ENCODE results near the gene NUS1. TPM values are rescaled to one million over a fixed set of nuclear protein-coding genes. Genes with fewer than 3 reads are reported as not detected.
"Not testable (repeated sequence)": the region's sequence is repeated elsewhere in the genome, so short reads cannot be mapped to it uniquely, and the experiment has no call there.

Gene NUS1
- total RNA-seq, 1 donor from 2014 or later: 29.9 TPM

DNA sequence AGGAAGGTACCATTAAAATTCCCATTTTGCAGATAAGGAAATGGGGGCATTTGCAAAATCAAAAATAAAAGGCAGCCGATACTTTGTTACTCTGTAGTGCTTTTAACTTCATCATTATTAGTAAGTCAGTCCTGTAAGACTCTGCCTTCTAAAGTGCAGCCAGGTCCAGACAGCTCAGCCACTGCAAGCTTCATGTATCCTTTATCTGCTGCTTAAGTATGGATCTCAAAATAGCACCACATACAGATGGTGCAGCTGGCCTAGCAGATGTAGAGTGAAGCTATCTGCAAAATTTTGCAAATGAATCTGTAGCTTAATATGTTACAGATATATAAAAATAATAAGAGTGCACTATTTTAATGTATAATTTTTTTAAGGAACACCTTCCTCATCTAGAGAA is 53.4 kb downstream of the NUS1 start:
- Mint-ChIP-seq H3K4me3 (ENCODE audit: unreplicated experiment) (no peak overlapping the region), H3K36me3 (ENCODE audit: low read depth, unreplicated experiment) (no peaks in the 10 kb centered on the region), H3K4me1 (ENCODE audit: unreplicated experiment) (no peaks in the 10 kb centered on the region), H3K27me3 (ENCODE audit: unreplicated experiment) (peaks cover 4% of the 10 kb centered on the region), H3K27ac (ENCODE audit: unreplicated experiment) (no peak overlapping the region), H3K9me3 (ENCODE audit: unreplicated experiment) (no peaks in the 10 kb centered on the region)
- TF ChIP-seq, protein P1, sequence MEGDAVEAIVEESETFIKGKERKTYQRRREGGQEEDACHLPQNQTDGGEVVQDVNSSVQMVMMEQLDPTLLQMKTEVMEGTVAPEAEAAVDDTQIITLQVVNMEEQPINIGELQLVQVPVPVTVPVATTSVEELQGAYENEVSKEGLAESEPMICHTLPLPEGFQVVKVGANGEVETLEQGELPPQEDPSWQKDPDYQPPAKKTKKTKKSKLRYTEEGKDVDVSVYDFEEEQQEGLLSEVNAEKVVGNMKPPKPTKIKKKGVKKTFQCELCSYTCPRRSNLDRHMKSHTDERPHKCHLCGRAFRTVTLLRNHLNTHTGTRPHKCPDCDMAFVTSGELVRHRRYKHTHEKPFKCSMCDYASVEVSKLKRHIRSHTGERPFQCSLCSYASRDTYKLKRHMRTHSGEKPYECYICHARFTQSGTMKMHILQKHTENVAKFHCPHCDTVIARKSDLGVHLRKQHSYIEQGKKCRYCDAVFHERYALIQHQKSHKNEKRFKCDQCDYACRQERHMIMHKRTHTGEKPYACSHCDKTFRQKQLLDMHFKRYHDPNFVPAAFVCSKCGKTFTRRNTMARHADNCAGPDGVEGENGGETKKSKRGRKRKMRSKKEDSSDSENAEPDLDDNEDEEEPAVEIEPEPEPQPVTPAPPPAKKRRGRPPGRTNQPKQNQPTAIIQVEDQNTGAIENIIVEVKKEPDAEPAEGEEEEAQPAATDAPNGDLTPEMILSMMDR (IDR thresholded peaks at IDR 0.05; ENCODE audit: unreplicated experiment): no peak
- no peak for DNase-seq (ENCODE audit: low spot score)

DNA sequence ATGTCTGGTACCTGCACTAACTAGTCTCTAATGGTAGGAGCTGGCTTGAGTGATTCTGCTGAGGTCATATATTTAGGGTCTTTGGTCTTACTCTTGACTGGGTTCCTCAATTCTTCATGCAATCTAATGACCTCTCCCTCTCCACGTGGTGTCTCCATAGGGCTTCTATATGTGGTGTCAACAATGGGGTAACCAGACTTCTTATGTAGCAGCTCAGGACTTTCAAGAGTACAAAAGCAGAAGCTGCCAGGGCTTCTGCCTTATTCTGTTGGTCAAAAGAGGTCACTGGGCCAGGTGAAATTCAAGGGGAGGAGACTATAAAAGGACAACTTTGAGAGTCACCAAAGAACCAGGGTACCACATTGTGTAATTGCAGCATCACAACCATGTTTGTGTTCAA is 54.3 kb downstream of the NUS1 start:
- Mint-ChIP-seq H3K27me3 (ENCODE audit: unreplicated experiment) (peaks cover 4% of the 10 kb centered on the region), H3K9me3 (ENCODE audit: unreplicated experiment) (no peaks in the 10 kb centered on the region), H3K27ac (ENCODE audit: unreplicated experiment) (no peak overlapping the region), H3K36me3 (ENCODE audit: low read depth, unreplicated experiment) (no peaks in the 10 kb centered on the region), H3K4me3 (ENCODE audit: unreplicated experiment) (no peak overlapping the region), H3K4me1 (ENCODE audit: unreplicated experiment) (no peaks in the 10 kb centered on the region)
- no peak for DNase-seq (ENCODE audit: low spot score)
- TF ChIP-seq, protein P1 (IDR thresholded peaks at IDR 0.05; ENCODE audit: unreplicated experiment): no peak

DNA sequence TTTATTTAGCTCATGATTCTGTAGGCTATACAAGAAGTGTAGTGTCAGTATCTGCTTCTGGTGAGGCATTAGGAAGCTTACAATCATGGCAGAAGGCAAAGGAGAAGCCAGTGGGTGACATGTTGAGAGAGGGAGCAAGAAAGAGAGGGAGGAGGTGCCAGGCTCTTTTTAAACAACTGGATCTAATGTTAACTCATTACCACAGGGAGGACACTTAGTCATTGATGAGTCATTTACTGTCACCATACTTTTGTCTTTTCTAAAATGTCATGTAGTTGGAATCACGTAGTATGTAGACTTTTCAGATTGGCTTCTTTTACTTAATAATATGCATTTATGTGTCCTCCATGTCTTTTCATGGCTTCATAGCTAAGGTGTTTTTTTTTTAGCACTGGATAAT is 58.1 kb downstream of the NUS1 start:
- Mint-ChIP-seq H3K27me3 (ENCODE audit: unreplicated experiment) (peaks cover 2% of the 10 kb centered on the region), H3K36me3 (ENCODE audit: low read depth, unreplicated experiment) (no peaks in the 10 kb centered on the region), H3K27ac (ENCODE audit: unreplicated experiment) (no peak overlapping the region), H3K4me1 (ENCODE audit: unreplicated experiment) (no peaks in the 10 kb centered on the region), H3K9me3 (ENCODE audit: unreplicated experiment) (no peaks in the 10 kb centered on the region), H3K4me3 (ENCODE audit: unreplicated experiment) (no peak overlapping the region)
- TF ChIP-seq, protein P1 (IDR thresholded peaks at IDR 0.05; ENCODE audit: unreplicated experiment): no peak
- no peak for DNase-seq (ENCODE audit: low spot score)

DNA sequence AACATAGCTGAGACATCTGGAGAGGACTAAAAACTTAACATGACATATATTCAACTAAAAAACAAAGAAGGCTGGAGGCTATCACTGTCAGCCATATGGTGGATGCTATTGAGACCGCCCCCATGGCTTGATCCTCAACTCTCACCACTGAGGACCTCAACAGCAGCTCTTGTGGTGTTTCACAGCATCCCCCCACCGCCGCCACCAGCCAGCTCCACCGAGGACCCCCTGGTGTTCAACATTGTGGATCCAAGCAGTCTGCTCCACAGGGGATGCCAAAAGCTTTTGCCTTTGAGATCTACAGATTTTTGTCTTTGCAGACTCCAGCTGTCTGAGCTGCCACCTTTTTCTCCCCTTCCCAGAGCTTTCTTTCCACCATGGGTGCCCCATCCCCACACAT is 64.6 kb downstream of the NUS1 start:
- no peaks in the 10 kb centered on the region for H3K4me1 Mint-ChIP-seq (ENCODE audit: unreplicated experiment)
- no peak overlapping the region for H3K27ac Mint-ChIP-seq (ENCODE audit: unreplicated experiment)
- H3K27me3 Mint-ChIP-seq (ENCODE audit: unreplicated experiment): no peaks in the 10 kb centered on the region
- no peaks in the 10 kb centered on the region for H3K9me3 Mint-ChIP-seq (ENCODE audit: unreplicated experiment)
- TF ChIP-seq, protein P1 (IDR thresholded peaks at IDR 0.05; ENCODE audit: unreplicated experiment): no peak
- H3K4me3 Mint-ChIP-seq (ENCODE audit: unreplicated experiment): no peak overlapping the region
- DNase-seq (ENCODE audit: low spot score): no peak
- no peaks in the 10 kb centered on the region for H3K36me3 Mint-ChIP-seq (ENCODE audit: low read depth, unreplicated experiment)

DNA sequence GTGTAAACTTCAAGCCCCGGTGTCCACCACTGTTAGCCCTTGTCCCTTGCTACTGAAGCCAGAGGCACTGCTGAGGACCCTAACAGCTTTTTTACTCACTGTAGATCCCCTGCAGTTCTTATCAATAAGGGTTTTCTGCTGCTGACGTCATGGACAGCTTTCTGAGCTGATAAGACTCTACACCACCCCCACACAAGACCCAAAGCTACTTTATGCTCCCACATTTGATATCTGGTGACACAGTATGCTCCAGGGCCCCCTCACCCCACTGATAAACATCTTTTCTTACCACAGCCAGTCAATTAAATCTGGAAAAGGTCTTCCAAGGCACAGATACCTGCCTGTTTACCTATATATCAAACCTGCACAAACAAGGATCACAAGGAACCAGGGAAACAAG is 65.3 kb downstream of the NUS1 start:
- Mint-ChIP-seq H3K27ac (ENCODE audit: unreplicated experiment) (no peak overlapping the region), H3K9me3 (ENCODE audit: unreplicated experiment) (no peaks in the 10 kb centered on the region), H3K4me1 (ENCODE audit: unreplicated experiment) (no peaks in the 10 kb centered on the region), H3K36me3 (ENCODE audit: low read depth, unreplicated experiment) (no peaks in the 10 kb centered on the region), H3K4me3 (ENCODE audit: unreplicated experiment) (no peak overlapping the region), H3K27me3 (ENCODE audit: unreplicated experiment) (no peaks in the 10 kb centered on the region)
- no peak for DNase-seq (ENCODE audit: low spot score)
- TF ChIP-seq, protein P1 (IDR thresholded peaks at IDR 0.05; ENCODE audit: unreplicated experiment): no peak

DNA sequence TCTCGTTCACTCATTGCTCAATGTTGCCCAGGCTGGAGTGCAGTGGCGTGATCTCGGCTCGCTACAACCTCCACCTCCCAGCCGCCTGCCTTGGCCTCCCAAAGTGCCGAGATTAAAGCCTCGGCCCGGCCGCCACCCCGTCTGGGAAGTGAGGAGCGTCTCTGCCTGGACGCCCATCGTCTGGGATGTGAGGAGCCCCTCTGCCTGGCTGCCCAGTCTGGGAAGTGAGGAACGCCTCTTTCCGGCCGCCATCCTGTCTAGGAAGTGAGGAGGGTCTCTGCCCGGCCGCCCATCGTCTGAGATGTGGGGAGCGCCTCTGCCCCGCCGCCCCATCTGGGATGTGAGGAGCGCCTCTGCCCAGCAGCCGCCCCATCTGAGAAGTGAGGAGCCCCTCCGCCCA is 75.4 kb downstream of the NUS1 start:
- H3K27ac Mint-ChIP-seq (ENCODE audit: unreplicated experiment); H3K9me3 Mint-ChIP-seq (ENCODE audit: unreplicated experiment); H3K4me1 Mint-ChIP-seq (ENCODE audit: unreplicated experiment); DNase-seq (ENCODE audit: low spot score); H3K36me3 Mint-ChIP-seq (ENCODE audit: low read depth, unreplicated experiment); H3K4me3 Mint-ChIP-seq (ENCODE audit: unreplicated experiment); H3K27me3 Mint-ChIP-seq (ENCODE audit: unreplicated experiment): not testable (repeated sequence)

Data from endothelial cell (in vitro differentiated cells).